Measurements from ENCODE around the gene KAT7. TPM values are rescaled to one million over a fixed set of nuclear protein-coding genes. Genes with fewer than 3 reads are reported as not detected.
A peak's percentile ranks its signal among the peaks of the same experiment; 100 is the strongest.

Gene KAT7
- total RNA-seq, 2 donors from 2014 or later = 38.9 to 51.4 TPM

- Histone ChIP-seq H3K27me3 (replicated peaks; ENCODE audit: insufficient read depth) (peaks cover 2% of the 10 kb centered on the region), H3K4me1 (ENCODE audit: control insufficient read depth in 1 of 2, low read depth in 2 of 2) (peaks cover 0 to 1% of the 10 kb centered on the region in 2 donors), H3K36me3 (no peaks in the 10 kb centered on the region), H3K4me3 (no peak overlapping the region), H3K27ac (no peak overlapping the region), H3K9me3 (no peaks in the 10 kb centered on the region)
- no peak for ATAC-seq (ENCODE audit: insufficient number of reproducible peaks, low FRiP score, low read depth)
- TF ChIP-seq CTCF (IDR thresholded peaks at IDR 0.05) = no peak
- DNase-seq (ENCODE audit: low spot score) = no peak
Measured at GRCh38 chr17:49875685-49876084, 87.2 kb downstream of the KAT7 start.

- Histone ChIP-seq H3K27ac (no peak overlapping the region), H3K4me1 (ENCODE audit: control insufficient read depth in 1 of 2, low read depth in 2 of 2) (peaks cover 0 to 3% of the 10 kb centered on the region in 2 donors), H3K27me3 (replicated peaks; ENCODE audit: insufficient read depth) (peaks cover 6% of the 10 kb centered on the region), H3K4me3 (no peak overlapping the region), H3K9me3 (no peaks in the 10 kb centered on the region), H3K36me3 (no peaks in the 10 kb centered on the region)
- no peak for DNase-seq (ENCODE audit: low spot score)
- no peak for TF ChIP-seq CTCF (IDR thresholded peaks at IDR 0.05)
- ATAC-seq (ENCODE audit: insufficient number of reproducible peaks, low FRiP score, low read depth) = no peak
Measured at GRCh38 chr17:49878931-49879904, 90.7 kb downstream of the KAT7 start.

- no peak for DNase-seq (ENCODE audit: low spot score)
- Histone ChIP-seq H3K9me3 (no peaks in the 10 kb centered on the region), H3K27ac (no peak overlapping the region), H3K27me3 (replicated peaks; ENCODE audit: insufficient read depth) (peaks cover 6% of the 10 kb centered on the region), H3K4me3 (peak overlapping the region; percentile 34), H3K4me1 (ENCODE audit: control insufficient read depth in 1 of 2, low read depth in 2 of 2) (peaks cover 0 to 3% of the 10 kb centered on the region in 2 donors), H3K36me3 (no peaks in the 10 kb centered on the region)
- peak; percentile 99 for TF ChIP-seq CTCF (IDR thresholded peaks at IDR 0.05)
- ATAC-seq (ENCODE audit: insufficient number of reproducible peaks, low FRiP score, low read depth) = no peak
Measured at GRCh38 chr17:49880291-49881053, 92.0 kb downstream of the KAT7 start.

GRCh38 chr17:49881054-49881402, 92.5 kb downstream of the KAT7 start:
- ATAC-seq (ENCODE audit: insufficient number of reproducible peaks, low FRiP score, low read depth) (no peak), DNase-seq (ENCODE audit: low spot score) (no peak)
- Histone ChIP-seq H3K27ac (no peak overlapping the region), H3K36me3 (no peaks in the 10 kb centered on the region), H3K9me3 (no peaks in the 10 kb centered on the region), H3K4me1 (ENCODE audit: control insufficient read depth in 1 of 2, low read depth in 2 of 2) (peaks cover 0 to 3% of the 10 kb centered on the region in 2 donors), H3K27me3 (replicated peaks; ENCODE audit: insufficient read depth) (peaks cover 6% of the 10 kb centered on the region), H3K4me3 (no peak overlapping the region)
- no peak for TF ChIP-seq CTCF (IDR thresholded peaks at IDR 0.05)

- H3K27me3 ChIP-seq (replicated peaks; ENCODE audit: insufficient read depth) = peaks cover 6% of the 10 kb centered on the region
- ATAC-seq (ENCODE audit: insufficient number of reproducible peaks, low FRiP score, low read depth) = no peak
Measured at GRCh38 chr17:49882434-49882833, 94.0 kb downstream of the KAT7 start.

More at GRCh38 chr17:49882434-49882833, 94.0 kb downstream of the KAT7 start:
- Histone ChIP-seq H3K4me1 (ENCODE audit: control insufficient read depth in 1 of 2, low read depth in 2 of 2) (peaks cover 0 to 3% of the 10 kb centered on the region in 2 donors), H3K4me3 (no peak overlapping the region), H3K9me3 (no peaks in the 10 kb centered on the region), H3K36me3 (no peaks in the 10 kb centered on the region), H3K27ac (no peak overlapping the region)
- no peak for DNase-seq (ENCODE audit: low spot score)
- no peak for TF ChIP-seq CTCF (IDR thresholded peaks at IDR 0.05)

All from thoracic aorta (tissue), 2 donors.